ENCODE measurements around the gene FMNL2.

- TF ChIP-seq CTCF (IDR thresholded peaks at IDR 0.05) (no peak), POLR2AphosphoS5 (IDR thresholded peaks at IDR 0.05; ENCODE audit: low read depth, low read length) (no peak), TCF7L2 (IDR thresholded peaks at IDR 0.05; ENCODE audit: low read depth, low read length) (no peak), SIN3A (IDR thresholded peaks at IDR 0.05; ENCODE audit: borderline replicate concordance, insufficient read depth, low read depth, low read length) (no peak), REST (IDR thresholded peaks at IDR 0.05; ENCODE audit: insufficient read depth in 1 of 2, low read depth in 2 of 2, low read length in 1 of 2) (no peak)
Measured at GRCh38 chr2:152559008-152559407, 224.0 kb downstream of the FMNL2 start.

Measured in Panc1 (cell line).